Astrocyte (in vitro differentiated cells and primary cell): Measurements from ENCODE around the gene CFD.
"Not testable (repeated sequence)": the region's sequence is repeated elsewhere in the genome, so short reads cannot be mapped to it uniquely, and the experiment has no call there.

Experiments
- EZH2 ChIP-seq: IDR thresholded peaks from 2 replicates; pipeline ENCODE4 v1.6.1; 2012; ENCODE audit warnings: mild to moderate bottlenecking, low read length, inconsistent platforms; ENCODE audit not compliant: insufficient read depth
- TF ChIP-seq, protein P1 (sequence below): IDR thresholded peaks from 2 replicates; pipeline ENCODE4 v1.5.1; 2011; ENCODE audit warnings: low read depth, mild to moderate bottlenecking, inconsistent platforms, low read length, moderate library complexity; ENCODE audit not compliant: insufficient read depth

DNA sequence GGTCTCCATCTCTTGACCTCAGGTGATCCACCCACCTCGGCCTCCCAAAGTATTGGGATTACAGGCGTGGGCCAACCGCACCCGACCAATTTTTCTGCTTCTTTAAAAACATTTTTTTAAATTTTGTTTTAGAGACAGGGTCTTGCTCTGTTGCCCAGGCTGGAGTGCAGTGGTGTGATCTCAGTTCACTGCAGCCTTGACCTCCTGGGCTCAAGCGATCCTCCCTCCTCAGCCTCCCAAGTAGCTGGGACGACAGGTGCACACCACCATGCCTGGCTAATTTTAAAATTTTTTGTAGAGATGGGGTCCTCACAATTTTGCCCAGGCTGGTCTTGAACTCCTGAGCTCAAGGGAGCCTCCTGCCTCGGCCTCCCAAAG is 16.7 kb upstream of the CFD start:
- TF ChIP-seq, protein P1, sequence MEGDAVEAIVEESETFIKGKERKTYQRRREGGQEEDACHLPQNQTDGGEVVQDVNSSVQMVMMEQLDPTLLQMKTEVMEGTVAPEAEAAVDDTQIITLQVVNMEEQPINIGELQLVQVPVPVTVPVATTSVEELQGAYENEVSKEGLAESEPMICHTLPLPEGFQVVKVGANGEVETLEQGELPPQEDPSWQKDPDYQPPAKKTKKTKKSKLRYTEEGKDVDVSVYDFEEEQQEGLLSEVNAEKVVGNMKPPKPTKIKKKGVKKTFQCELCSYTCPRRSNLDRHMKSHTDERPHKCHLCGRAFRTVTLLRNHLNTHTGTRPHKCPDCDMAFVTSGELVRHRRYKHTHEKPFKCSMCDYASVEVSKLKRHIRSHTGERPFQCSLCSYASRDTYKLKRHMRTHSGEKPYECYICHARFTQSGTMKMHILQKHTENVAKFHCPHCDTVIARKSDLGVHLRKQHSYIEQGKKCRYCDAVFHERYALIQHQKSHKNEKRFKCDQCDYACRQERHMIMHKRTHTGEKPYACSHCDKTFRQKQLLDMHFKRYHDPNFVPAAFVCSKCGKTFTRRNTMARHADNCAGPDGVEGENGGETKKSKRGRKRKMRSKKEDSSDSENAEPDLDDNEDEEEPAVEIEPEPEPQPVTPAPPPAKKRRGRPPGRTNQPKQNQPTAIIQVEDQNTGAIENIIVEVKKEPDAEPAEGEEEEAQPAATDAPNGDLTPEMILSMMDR: not testable (repeated sequence)
- TF ChIP-seq EZH2: not testable (repeated sequence)
